GM19468 (cell line): Measurements from ENCODE around the gene NOL8.

Experiments used
- ATAC-seq: cut with Tn5 transposase; IDR thresholded peaks from one replicate; pipeline ENCODE4 v1.9.1; 2021; ENCODE audit warnings: mild to moderate bottlenecking, moderate library complexity, moderate number of reproducible peaks; ENCODE audit not compliant: unreplicated experiment; ENCODE audit errors: extremely low read depth

NOL8 gene

DNA sequence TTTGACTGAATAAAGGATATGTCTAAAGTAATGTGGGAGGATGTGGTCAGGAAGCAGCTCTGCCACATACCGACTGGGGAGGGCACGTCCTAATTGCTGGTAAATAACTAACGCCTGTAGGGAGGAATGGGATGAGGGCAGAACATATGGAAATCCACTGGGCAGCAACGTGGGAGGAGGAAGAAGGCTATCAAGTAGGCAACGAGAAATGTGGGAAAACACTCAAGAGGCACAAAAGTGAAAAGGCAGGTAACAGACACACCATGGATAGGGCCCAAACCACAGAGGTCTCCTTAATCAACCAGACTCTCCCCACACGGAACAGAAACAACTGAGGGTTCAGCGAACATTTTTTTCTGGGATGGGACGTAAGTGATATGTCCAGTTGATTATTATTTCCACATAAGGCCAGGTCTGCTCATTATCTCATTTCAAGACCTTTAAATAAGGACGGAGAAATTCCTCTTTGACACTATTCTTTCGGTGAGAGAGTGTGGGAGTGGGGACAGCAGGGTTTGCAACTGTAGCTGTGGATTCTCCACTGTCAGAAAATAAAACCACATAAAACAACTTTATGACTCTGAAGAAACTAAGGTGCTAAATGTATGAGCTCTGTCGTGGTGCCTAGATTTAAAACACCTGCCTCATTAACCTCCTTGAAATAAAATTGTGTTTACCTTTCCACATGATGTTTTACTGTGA lies 48.7 kb downstream of the NOL8 start:
- ATAC-seq, result no peak

DNA sequence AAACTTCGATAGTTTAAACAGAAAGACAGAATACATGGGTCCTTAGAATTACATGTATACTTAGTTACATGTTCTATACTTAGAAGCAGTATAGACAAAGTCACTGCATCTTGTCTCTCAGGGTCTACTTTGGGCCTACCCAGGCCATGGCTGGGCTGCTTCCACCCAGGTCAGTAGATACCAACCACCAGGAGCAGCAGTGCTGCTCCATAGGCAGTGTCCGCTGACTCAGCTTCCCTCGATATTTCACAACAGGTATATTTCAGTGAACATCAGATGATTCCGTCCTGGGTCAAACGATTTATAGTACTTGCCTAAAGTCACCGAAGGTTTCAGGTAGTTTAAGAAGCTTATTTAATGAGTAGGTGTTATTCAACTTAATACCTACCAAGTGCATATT lies 49.6 kb downstream of the NOL8 start:
- no peak for ATAC-seq

DNA sequence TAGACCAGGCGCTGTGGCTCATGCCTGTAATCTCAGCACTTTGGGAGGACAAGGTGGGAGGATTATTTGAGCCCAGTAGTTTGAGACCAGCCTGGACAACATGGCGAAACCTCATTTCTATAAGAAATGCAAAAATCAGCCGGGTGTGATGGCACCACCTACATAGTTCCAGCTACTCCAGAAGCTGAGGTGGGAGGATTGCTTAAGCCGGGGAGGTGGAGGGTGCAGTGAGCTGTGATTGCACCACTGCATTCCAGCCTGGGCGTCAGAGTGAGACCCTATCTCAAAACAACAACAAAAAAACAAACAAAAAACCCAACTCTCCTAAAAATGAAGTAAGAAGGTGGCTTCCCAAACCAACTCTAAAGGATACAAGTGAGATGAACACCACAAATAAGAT lies 54.6 kb downstream of the NOL8 start:
- no peak for ATAC-seq

DNA sequence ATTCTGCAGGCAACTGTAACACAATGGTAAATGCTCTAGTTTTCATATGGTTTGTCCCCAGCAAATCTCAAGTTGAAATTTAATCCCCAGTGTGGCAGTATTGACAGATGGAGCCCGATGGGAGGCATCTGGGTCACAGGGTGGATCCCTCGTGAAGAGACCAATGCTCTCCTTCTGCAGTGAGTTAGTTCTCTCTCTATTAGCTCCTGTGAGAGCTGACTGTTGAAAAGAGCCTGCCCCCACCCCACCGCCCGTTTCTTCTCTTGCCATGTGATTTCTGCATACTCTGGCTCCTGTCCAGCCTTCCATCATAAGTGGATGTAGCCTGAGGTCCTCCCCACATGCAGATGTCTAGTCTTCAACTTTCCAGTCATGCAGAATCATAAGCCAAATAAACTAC lies 58.7 kb downstream of the NOL8 start:
- ATAC-seq, result no peak

DNA sequence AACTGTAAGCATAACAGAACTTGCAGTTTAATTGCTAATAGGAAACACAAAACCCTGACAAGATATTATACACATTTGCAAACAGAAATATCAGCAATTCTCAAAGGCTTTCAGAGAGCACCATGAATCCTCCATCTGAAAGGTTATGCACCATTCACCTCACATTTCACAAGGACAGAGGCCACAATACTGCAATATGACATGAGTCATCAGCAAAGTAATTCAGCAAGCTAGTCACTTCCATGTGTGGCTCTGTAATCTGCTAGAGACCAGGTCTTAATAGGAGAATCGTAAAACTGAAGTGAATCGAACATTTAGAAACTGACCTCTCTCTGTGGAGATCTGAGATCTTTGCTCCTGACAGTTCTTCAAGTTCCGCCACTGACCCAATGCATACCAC lies 60.0 kb downstream of the NOL8 start:
- no peak for ATAC-seq

DNA sequence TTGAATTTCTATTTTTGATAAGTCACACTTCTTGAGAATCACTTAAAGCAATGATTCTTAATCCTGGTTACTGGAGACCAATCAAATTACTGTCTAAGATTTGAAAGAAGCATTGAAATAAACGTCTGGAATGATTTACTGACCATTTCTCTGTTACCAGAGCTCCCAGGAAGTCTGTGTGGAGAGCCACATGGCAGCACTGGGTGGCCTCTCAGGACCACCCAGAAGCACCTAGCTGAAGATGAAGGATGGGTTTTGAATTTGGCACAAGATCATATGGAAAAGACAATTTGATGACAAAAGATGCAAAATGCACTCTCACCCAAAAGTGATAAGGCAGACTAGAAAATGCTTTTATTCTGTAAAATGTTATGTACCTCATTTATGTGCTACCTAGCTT lies 62.0 kb downstream of the NOL8 start:
- ATAC-seq, result no peak

DNA sequence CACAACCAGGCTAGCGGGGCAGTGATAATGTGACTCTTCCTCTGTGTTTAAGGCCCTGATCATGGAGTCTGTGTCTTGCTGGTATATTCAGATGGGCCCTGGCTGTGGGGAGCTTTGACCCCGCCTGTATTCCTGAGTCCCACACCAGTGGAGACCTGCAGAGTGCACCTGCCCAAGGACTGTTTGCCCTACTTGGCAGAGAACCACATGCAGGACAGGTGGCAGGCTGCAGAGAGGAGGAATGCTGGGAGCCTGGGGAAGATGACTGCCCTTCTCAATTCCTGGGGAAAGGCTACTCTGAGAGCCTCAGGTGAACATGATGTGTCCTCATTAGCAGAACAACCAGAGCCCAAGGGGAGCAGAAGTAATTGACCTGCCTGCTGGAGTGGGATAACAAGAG lies 67.8 kb downstream of the NOL8 start:
- no peak for ATAC-seq

DNA sequence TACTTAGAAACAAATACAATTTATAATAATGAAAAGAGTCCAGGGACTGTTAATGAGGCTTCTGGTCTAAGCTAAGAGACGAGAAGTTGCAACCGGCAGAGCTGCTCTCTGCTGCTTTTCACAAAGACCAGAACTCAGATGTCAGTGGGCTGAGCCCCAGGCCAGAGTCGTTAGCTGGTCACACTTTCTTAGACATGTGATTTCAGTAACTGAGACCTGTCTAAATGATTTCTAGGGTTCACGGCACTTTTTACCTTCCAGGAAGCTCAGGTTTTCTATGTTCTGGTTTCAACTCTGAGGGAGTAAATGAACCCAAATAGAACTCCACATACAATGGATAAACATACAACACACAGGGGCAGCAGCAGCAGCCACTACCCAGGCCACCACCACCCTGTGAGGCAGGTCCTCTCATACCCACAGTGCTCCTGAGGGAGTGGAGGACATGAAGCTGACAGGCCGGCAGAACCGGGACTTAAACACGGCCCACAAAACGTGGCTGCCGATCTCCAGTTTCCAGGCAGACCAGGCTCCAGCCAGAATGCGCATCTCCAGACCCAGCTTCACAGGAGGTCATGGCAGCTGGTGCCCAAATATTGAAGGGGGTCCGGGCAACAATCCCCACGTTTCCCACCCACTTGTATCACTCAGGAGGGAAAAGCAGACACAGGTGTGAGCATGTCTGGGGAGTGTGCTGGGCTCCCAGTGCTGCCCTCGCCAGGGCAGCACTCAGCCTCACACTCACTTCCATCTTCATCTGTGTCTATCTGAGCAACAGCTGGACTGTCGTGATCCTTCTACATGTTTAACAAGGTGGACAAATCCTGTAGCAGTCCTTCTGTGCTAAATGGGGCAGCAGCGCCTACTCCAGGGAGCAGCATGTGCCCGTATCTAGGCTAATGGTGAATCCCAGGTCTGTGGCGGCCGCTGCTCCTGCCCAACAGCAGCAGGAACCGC lies 70.5 kb downstream of the NOL8 start:
- no peak for ATAC-seq

DNA sequence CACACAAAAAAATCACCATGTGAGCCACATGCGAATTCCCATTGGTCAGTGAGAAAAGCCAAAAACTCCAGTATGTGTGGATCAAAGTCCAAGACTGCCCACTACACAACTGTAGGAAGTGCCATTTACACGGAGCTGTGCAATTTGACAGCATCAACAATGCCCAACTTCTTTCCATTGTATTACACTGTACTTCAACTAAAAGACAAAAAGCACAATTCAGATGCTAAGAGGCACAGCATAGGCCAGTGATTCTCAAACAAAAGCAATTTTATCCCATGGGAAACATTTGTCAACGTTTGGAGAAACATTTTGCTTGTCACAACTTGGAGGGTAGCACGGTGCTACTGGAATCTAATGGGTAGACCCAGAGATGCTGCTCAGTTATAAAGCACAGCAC lies 71.5 kb downstream of the NOL8 start:
- ATAC-seq, result no peak

DNA sequence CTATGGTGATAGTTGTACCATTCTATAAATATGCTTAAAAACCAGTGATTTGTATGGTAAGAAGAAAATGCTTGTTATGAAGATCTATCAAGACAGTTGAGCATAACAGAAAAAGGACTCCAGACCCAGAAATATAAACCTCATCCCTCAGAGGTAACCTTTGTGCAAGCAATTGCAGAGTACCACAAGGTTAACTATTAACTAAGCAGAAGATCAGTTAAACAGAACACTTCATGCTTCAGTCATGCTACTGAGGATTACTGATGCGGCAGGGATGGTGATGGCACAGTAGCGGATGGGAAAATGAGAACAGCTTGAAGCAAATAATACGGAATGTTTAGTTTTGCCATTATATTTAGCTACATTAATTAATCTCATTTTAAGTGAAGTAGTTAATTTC lies 77.2 kb downstream of the NOL8 start:
- ATAC-seq, result no peak
